GM18511 (cell line): ENCODE measurements around the gene ZNF619.

Experiments used
- ATAC-seq: cut with Tn5 transposase; IDR thresholded peaks from one replicate; pipeline ENCODE4 v1.9.1; 2021; ENCODE audit warnings: mild to moderate bottlenecking, moderate library complexity; ENCODE audit not compliant: unreplicated experiment

ZNF619 gene

DNA sequence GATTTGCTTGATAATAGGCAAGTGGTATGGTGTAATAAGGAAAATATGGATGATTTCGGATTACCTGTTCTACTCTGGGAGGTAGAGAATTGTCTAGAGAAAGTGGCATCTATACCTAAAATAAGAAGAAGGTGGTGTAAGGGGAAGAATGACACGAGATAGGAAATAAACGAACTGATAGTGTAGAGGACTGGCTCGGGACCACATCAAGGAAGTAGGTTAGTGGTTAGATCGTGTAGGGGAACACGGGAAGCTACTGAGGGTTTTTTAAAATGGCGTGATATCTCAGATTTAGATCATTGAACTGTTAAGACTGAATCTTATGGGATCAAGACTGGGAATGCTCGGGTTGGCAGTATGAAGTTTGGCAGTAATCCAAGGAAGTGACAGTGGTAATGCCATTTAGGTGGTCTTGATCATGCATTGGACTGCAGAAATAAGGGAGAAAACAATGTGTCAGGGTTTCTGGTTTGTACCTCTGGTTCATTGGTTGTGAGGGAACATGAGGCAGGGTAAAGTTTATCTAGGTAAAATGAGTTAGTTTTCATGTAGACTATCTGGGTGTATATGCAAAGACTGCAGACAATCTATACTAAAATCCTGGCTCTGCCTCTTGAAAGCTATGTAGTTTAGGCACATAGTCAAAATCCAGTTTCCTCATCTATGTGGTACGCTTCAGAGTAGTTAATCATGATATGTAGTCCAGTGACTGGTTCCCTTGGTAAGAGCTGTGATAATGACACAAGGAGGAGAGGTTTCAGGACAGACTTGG is 12.4 kb upstream of the ZNF619 start:
- no peak for ATAC-seq

DNA sequence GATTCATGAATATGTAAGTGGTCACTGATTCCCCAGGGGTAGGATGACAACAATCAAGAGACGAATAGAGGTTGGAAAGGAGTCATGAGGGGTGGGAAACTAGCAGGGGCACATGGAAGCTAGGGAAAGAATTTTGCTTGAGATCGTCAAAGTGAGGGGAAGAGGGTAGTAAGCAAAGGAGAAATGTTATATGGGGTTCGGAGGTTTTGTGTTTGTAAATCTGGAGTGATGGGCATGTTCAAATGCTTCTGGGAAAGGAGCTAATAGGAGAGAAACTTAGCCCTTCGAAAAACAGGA is 11.9 kb upstream of the ZNF619 start:
- ATAC-seq: no peak

- ATAC-seq: no peak
Measured at GRCh38 chr3:40465456-40465855, 11.5 kb upstream of the ZNF619 start.

GRCh38 chr3:40468018-40468417 is 8.9 kb upstream of the ZNF619 start:
- no peak for ATAC-seq

GRCh38 chr3:40470701-40471100 is 6.2 kb upstream of the ZNF619 start:
- ATAC-seq: no peak

- no peak for ATAC-seq
Measured at GRCh38 chr3:40477666-40478065, 744 bp downstream of the ZNF619 start.

DNA sequence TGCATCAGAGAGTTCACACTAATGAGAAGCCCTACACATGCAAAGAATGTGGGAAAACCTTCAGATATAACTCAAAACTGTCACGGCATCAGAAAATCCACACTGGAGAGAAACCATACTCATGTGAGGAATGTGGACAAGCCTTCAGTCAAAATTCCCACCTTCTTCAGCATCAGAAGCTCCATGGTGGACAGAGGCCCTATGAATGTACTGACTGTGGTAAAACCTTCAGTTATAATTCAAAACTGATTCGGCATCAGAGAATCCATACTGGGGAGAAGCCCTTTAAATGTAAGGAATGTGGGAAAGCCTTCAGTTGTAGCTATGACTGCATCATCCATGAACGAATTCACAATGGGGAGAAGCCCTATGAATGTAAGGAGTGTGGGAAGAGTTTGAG is 10.2 kb downstream of the ZNF619 start:
- no peak for ATAC-seq

GRCh38 chr3:40490916-40491315 is 14.0 kb downstream of the ZNF619 start:
- ATAC-seq: no peak

DNA sequence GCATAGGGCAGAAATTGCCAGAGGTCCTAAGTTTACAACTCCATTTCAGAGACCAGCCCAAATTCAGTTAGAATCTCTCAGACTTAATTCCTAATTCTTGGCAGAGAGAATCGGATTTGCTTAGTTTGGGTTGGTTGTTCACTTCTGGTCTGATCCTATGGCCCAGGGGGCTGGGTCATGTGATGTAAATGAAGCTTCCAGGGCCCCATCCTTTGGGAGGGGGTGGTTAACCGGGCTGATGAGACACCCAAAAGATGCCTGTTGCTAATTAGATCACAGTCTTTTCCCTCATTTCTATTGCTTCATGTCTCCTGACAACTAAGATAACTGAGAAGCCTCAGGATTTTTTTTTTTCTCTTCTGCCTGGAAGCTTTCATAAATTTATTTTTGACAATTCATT is 17.8 kb downstream of the ZNF619 start:
- ATAC-seq: no peak

- ATAC-seq: no peak
Measured at GRCh38 chr3:40497288-40497687, 20.4 kb downstream of the ZNF619 start.

GRCh38 chr3:40499952-40500351 is 23.0 kb downstream of the ZNF619 start:
- ATAC-seq: no peak

GRCh38 chr3:40502034-40502433 is 25.1 kb downstream of the ZNF619 start:
- ATAC-seq: no peak

DNA sequence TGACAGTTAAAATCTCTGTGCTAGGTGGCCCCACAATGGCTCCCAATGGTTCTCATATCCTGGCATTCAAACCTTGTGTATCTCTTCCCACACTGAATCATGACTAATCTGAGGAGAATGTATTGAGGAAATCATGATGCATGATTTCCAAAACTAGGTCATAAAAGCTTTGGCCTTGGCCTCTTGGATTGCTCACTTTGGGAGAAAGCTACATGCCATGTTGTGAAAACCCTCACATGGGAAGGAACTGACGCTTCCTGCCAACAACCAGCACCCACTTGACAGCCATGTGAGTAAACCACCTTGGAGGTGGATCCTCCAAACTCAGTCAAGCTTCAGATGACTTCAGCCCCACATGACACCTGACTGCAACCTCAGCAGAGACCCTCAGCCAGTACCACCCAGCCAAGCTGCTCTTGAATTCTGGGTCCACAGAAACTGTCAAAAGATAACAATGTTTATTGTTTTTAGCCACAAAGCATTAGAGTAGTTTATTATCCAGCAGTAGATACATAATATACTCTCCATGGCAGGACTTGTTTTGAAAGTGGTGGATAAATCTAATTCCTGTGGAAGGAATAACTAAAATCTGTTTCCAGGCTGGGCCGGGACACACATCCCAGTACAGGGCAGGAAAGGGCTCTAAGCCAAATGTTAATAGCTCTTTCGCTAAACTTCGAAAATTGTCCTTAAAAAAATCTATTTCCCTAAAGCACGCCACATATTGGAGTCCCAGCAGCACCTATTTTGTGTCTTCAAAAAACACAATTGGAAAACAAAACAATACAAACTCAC is 27.9 kb downstream of the ZNF619 start:
- no peak for ATAC-seq

- peak; percentile 90 for ATAC-seq
Measured at GRCh38 chr3:40505599-40506462, 28.9 kb downstream of the ZNF619 start, which contains the start of gene ZNF620. Gene ZNF620 (plus strand): TSS chr3:40506039. CDS start chr3:40506353, 314 bp downstream.

DNA sequence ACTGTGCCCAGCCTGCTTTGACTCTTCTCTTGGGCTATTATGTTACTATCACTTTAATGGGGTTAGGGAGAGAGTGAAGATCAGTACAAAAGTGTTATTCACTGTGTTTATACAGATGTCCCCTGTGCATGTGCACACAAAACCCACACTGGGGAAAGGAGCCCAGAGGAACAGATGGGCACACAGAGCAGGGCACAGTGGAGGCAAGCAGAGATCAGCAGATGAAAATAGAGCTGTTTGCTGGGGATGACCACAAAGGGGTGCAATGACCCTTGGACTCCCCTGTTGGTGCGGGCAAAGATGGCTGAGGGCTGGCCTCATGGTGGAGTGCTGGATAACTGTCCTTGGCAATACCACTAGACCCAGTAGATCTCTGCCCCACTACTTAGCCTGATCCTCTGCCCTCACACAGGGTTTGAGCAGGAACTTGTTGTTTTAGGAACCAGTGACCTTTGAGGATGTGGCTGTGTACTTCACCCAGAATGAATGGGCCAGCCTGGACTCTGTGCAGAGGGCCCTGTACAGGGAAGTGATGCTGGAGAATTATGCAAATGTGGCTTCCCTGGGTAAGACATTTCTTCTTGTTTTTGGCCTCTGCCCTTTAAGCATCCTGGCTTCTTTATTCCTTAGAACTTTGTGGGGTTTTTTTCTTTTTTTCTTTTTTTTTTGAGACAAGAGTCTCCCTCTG is 34.3 kb downstream of the ZNF619 start:
- ATAC-seq: no peak

GRCh38 chr3:40516201-40516600 is 39.3 kb downstream of the ZNF619 start:
- no peak for ATAC-seq

GRCh38 chr3:40518067-40518466 is 41.1 kb downstream of the ZNF619 start:
- no peak for ATAC-seq

DNA sequence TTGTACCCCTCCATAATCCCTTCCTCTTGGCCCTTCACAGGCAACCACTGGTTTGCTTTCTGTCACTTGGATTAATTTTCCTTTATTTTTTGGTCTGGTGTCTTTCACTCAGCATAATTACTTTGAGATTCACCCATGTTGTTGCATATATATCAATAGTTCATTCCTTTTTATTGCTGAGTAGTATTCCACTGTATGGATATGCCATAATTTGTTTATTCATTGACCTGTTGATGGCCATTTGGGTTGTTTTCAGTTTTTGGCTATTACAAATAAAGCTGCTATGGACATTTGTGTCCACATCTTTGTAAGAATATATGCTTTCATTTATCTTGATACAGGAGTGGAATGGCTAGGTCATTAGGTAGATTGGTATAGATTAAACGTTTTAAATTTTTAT is 41.9 kb downstream of the ZNF619 start:
- ATAC-seq: no peak

DNA sequence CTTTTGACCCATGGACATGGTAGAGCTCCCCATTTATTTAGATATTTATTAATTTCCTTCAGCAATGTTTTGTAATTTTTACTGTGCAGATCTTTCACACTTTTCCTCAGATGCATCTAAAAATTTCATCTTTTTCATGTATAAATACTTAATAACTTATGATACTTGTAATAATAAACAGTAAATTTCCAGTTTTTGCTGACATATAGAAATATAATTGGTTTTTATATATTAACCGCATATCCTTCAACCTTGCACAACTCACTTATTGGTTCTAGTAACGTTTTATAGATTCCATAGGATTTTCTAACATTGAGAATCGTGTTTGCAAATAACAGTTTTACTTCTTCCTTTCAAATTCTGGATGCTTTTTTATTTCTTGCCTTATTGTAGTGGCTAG is 44.3 kb downstream of the ZNF619 start:
- no peak for ATAC-seq

DNA sequence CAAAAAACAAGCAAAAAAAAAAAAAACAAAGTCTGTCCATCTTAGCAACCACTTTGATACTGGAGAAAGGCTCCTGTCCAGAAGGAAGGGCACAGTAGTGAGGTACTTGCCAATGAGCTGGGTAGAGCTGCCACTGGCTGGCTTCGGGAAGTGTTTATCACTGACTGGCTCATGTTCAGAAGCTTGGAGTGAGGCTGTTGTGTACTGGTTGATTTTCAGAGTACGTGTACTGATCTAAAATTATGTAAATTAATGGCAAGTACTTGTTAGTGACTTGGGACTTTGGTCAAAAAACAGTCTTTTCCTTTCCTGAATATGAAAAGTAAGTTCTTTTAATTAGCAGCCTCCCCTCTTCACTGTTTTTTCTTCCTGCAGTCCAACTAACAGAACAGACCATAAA is 46.9 kb downstream of the ZNF619 start:
- no peak for ATAC-seq

DNA sequence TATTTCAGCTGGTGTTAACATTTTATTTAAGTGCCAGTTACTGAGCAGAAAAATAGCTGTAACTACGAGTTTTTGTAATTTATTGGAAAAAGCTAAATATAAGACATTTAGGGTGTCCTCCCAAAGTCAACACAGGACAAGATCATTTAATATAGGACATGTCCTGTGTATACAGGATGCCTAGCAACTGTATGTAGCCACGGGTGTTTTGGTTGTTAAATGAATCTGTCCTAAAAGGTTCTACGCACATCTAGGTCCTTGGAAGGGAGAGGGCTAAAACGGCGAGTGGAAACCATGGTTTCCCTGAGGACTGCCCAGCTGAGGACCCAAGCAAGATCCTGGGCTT is 47.3 kb downstream of the ZNF619 start:
- ATAC-seq: peak; percentile 24
